ENCODE data around the gene C20orf96. TPM values are rescaled to one million over a fixed set of nuclear protein-coding genes. Genes with fewer than 3 reads are reported as not detected.
A peak's percentile ranks its signal among the peaks of the same experiment; 100 is the strongest.

Gene C20orf96
- total and polyA plus RNA-seq, 4 donors, result 4.6 to 11.1 (median 5.4) TPM

DNA sequence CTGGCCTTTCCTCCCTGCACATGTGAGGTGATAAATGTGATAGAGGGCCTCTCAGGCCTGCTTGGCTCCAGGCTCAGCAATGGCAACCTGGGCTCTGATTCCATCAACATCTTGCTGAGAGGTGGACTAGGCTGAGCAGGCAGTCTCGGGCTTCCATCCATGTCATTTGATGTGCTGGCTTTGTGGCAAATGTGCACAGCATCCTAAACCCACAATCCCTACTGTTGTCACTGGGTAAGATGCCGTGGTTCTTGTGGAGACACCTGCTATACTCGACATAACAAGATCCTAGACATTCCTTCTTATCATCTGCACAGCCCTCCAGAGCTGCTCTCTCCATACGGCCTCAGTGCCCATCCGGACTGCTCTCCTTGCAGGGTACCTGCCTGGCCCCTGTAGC lies 4.1 kb upstream of the C20orf96 start:
- 90 to 91% methylated on average over 5 of the region's 5 CpGs for WGBS, 2 donors

DNA sequence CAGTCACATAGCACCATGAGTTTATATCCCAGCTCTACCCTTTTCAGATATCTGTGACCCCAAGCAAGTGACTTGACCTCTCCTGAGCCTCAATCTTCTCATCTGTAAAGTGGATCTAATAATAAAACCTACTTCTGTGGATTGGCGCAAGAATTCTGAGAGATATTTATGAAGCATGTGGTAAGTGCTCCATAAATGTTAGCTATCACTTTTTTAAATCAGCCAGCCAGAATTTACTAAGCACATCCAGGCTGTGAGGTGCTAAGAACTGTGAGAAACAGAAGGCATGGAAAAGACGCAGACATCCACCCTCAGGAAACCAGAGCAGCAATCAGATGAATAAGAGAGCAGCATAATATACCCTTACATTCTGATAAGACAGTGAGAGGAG lies 862 bp downstream of the C20orf96 start:
- no peaks in the 10 kb centered on the region for H3K27me3 ChIP-seq (ENCODE audit: control insufficient read depth in 1 of 2, insufficient read depth in 2 of 2, low read length in 1 of 2)
- DNase-seq (no peak), ATAC-seq (ENCODE audit: low FRiP score) (no peak)
- H3K9me3 ChIP-seq (ENCODE audit: control insufficient read depth, low read length), result no peaks in the 10 kb centered on the region
- H3K36me3 ChIP-seq (ENCODE audit: control insufficient read depth in 1 of 2, insufficient read depth in 2 of 2, low read length in 1 of 2), result no peaks in the 10 kb centered on the region
- no peaks in the 10 kb centered on the region for H3K4me1 ChIP-seq (ENCODE audit: control insufficient read depth in 1 of 2, insufficient read depth in 2 of 2, low read length in 2 of 2)
- peak overlapping the region; percentile 38 to 79 for H3K4me3 ChIP-seq (ENCODE audit: low read length in 2 of 2)
- intact Hi-C loops (cut with DNase I), result no loop called here
- peak overlapping the region in 1 of 2 donors; percentile 11 for H3K27ac ChIP-seq (ENCODE audit: low read depth in 1 of 2, low read length in 2 of 2)
- 32 to 36% methylated on average over 2 of the region's 2 CpGs for WGBS, 2 donors

More for the DNA sequence above, 4.1 kb upstream of the C20orf96 start:
- H3K27me3 ChIP-seq (ENCODE audit: control insufficient read depth in 1 of 2, insufficient read depth in 2 of 2, low read length in 1 of 2), result no peaks in the 10 kb centered on the region
- no peaks in the 10 kb centered on the region for H3K4me1 ChIP-seq (ENCODE audit: control insufficient read depth in 1 of 2, insufficient read depth in 2 of 2, low read length in 2 of 2)
- DNase-seq, result peak in 1 of 2 donors; percentile 39
- intact Hi-C loops (cut with DNase I), result no loop called here
- no peak for ATAC-seq (ENCODE audit: low FRiP score)
- no peak overlapping the region for H3K27ac ChIP-seq (ENCODE audit: low read depth in 1 of 2, low read length in 2 of 2)
- no peaks in the 10 kb centered on the region for H3K36me3 ChIP-seq (ENCODE audit: control insufficient read depth in 1 of 2, insufficient read depth in 2 of 2, low read length in 1 of 2)
- no peak overlapping the region for H3K4me3 ChIP-seq (ENCODE audit: low read length in 2 of 2)
- H3K9me3 ChIP-seq (ENCODE audit: control insufficient read depth, low read length), result no peaks in the 10 kb centered on the region

GRCh38 chr20:288956-289692 lies 1.4 kb downstream of the C20orf96 start:
- Histone ChIP-seq H3K4me1 (ENCODE audit: control insufficient read depth in 1 of 2, insufficient read depth in 2 of 2, low read length in 2 of 2) (no peaks in the 10 kb centered on the region), H3K27ac (ENCODE audit: low read depth in 1 of 2, low read length in 2 of 2) (no peak overlapping the region), H3K4me3 (ENCODE audit: low read length in 2 of 2) (no peak overlapping the region), H3K9me3 (ENCODE audit: control insufficient read depth, low read length) (no peaks in the 10 kb centered on the region), H3K36me3 (ENCODE audit: control insufficient read depth in 1 of 2, insufficient read depth in 2 of 2, low read length in 1 of 2) (no peaks in the 10 kb centered on the region), H3K27me3 (ENCODE audit: control insufficient read depth in 1 of 2, insufficient read depth in 2 of 2, low read length in 1 of 2) (no peaks in the 10 kb centered on the region)
- intact Hi-C loops (cut with DNase I), result no loop called here
- DNase-seq (no peak), ATAC-seq (ENCODE audit: low FRiP score) (no peak)
- 78 to 79% methylated on average over 3 of the region's 3 CpGs for WGBS, 2 donors

DNA sequence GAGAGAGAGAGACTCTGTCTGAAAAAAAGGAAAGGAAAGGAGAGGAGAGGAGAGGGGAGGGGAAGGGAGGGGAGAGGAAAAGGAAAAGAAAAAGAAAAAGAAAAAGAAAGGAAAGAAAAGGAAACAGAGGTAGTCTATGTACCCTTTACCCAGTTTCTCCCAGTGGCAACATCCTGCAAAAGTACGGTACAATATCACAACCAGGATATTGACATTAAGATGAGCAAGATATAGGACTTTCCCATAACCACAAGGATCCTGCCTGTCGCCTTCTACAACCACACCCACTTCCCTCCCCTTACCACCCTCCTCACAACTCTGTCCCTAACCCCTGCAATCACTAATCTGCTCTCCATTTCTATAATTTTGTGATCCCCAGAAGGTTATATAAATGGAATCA lies 4.0 kb downstream of the C20orf96 start:
- Histone ChIP-seq H3K27ac (ENCODE audit: low read depth in 1 of 2, low read length in 2 of 2) (no peak overlapping the region), H3K9me3 (ENCODE audit: control insufficient read depth, low read length) (no peaks in the 10 kb centered on the region), H3K4me3 (ENCODE audit: low read length in 2 of 2) (no peak overlapping the region), H3K4me1 (ENCODE audit: control insufficient read depth in 1 of 2, insufficient read depth in 2 of 2, low read length in 2 of 2) (no peaks in the 10 kb centered on the region), H3K27me3 (ENCODE audit: control insufficient read depth in 1 of 2, insufficient read depth in 2 of 2, low read length in 1 of 2) (no peaks in the 10 kb centered on the region), H3K36me3 (ENCODE audit: control insufficient read depth in 1 of 2, insufficient read depth in 2 of 2, low read length in 1 of 2) (no peaks in the 10 kb centered on the region)
- DNase-seq (no peak), ATAC-seq (ENCODE audit: low FRiP score) (no peak)
- WGBS, 2 donors, result 93 to 95% methylated on average over 2 of the region's 2 CpGs
- intact Hi-C loops (cut with DNase I), result no loop called here

DNA sequence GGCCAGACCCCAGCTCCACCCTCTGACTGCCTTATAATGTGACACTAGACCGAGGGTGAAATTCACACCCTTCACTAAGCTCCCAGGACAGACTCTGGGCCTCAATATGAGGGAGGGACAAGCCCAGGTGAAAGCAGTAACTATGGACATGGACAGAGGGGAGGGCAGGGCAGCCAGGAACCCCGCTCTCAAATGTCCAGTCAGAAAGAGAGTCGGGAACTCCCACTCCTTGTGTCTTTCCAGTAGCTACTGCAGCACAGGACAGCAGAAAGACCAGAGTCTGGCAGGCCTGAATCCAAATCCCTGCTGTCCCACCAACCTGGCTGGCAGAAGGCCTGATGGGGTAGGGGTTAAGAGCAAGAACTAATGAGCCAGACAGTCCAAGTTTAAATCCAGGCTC lies 6.4 kb downstream of the C20orf96 start:
- no peak for ATAC-seq (ENCODE audit: low FRiP score)
- no peaks in the 10 kb centered on the region for H3K9me3 ChIP-seq (ENCODE audit: control insufficient read depth, low read length)
- no peak overlapping the region for H3K27ac ChIP-seq (ENCODE audit: low read depth in 1 of 2, low read length in 2 of 2)
- no peak overlapping the region for H3K4me3 ChIP-seq (ENCODE audit: low read length in 2 of 2)
- DNase-seq, result no peak
- H3K27me3 ChIP-seq (ENCODE audit: control insufficient read depth in 1 of 2, insufficient read depth in 2 of 2, low read length in 1 of 2), result no peaks in the 10 kb centered on the region
- H3K4me1 ChIP-seq (ENCODE audit: control insufficient read depth in 1 of 2, insufficient read depth in 2 of 2, low read length in 2 of 2), result no peaks in the 10 kb centered on the region
- WGBS, 2 donors, result 56 to 63% methylated on average over 3 of the region's 3 CpGs
- intact Hi-C loops (cut with DNase I), result no loop called here
- no peaks in the 10 kb centered on the region for H3K36me3 ChIP-seq (ENCODE audit: control insufficient read depth in 1 of 2, insufficient read depth in 2 of 2, low read length in 1 of 2)

GRCh38 chr20:278607-279571 lies 11.7 kb downstream of the C20orf96 start:
- Histone ChIP-seq H3K27ac (ENCODE audit: low read depth in 1 of 2, low read length in 2 of 2) (no peak overlapping the region), H3K36me3 (ENCODE audit: control insufficient read depth in 1 of 2, insufficient read depth in 2 of 2, low read length in 1 of 2) (peaks cover 0 to 3% of the 10 kb centered on the region in 2 donors), H3K4me3 (ENCODE audit: low read length in 2 of 2) (no peak overlapping the region), H3K27me3 (ENCODE audit: control insufficient read depth in 1 of 2, insufficient read depth in 2 of 2, low read length in 1 of 2) (no peaks in the 10 kb centered on the region), H3K9me3 (ENCODE audit: control insufficient read depth, low read length) (no peaks in the 10 kb centered on the region), H3K4me1 (ENCODE audit: control insufficient read depth in 1 of 2, insufficient read depth in 2 of 2, low read length in 2 of 2) (no peaks in the 10 kb centered on the region)
- ATAC-seq (ENCODE audit: low FRiP score), result peak; percentile 73
- WGBS, 2 donors, result 52 to 58% methylated on average over 46 to 83 of the region's 88 CpGs
- peak in 1 of 2 donors; percentile 81 for DNase-seq
- intact Hi-C loops (cut with DNase I), result no loop called here

GRCh38 chr20:278181-278580 lies 12.4 kb downstream of the C20orf96 start:
- WGBS, 2 donors, result 86 to 95% methylated on average over 5 of the region's 5 CpGs
- no peak for DNase-seq
- H3K36me3 ChIP-seq (ENCODE audit: control insufficient read depth in 1 of 2, insufficient read depth in 2 of 2, low read length in 1 of 2), result peaks cover 0 to 3% of the 10 kb centered on the region in 2 donors

GRCh38 chr20:277496-277781 lies 13.1 kb downstream of the C20orf96 start:
- H3K4me1 ChIP-seq (ENCODE audit: control insufficient read depth in 1 of 2, insufficient read depth in 2 of 2, low read length in 2 of 2), result no peaks in the 10 kb centered on the region
- no peak overlapping the region for H3K4me3 ChIP-seq (ENCODE audit: low read length in 2 of 2)
- ATAC-seq (ENCODE audit: low FRiP score) (no peak), DNase-seq (no peak)
- H3K27ac ChIP-seq (ENCODE audit: low read depth in 1 of 2, low read length in 2 of 2), result no peak overlapping the region
- H3K9me3 ChIP-seq (ENCODE audit: control insufficient read depth, low read length), result no peaks in the 10 kb centered on the region
- intact Hi-C loops (cut with DNase I), result no loop called here
- no peaks in the 10 kb centered on the region for H3K27me3 ChIP-seq (ENCODE audit: control insufficient read depth in 1 of 2, insufficient read depth in 2 of 2, low read length in 1 of 2)
- 19 to 20% methylated on average over 3 of the region's 3 CpGs for WGBS, 2 donors
- H3K36me3 ChIP-seq (ENCODE audit: control insufficient read depth in 1 of 2, insufficient read depth in 2 of 2, low read length in 1 of 2), result peaks cover 0 to 3% of the 10 kb centered on the region in 2 donors

More at GRCh38 chr20:278181-278580, 12.4 kb downstream of the C20orf96 start:
- intact Hi-C loops (cut with DNase I), result no loop called here
- Histone ChIP-seq H3K9me3 (ENCODE audit: control insufficient read depth, low read length) (no peaks in the 10 kb centered on the region), H3K27me3 (ENCODE audit: control insufficient read depth in 1 of 2, insufficient read depth in 2 of 2, low read length in 1 of 2) (no peaks in the 10 kb centered on the region), H3K4me3 (ENCODE audit: low read length in 2 of 2) (no peak overlapping the region), H3K4me1 (ENCODE audit: control insufficient read depth in 1 of 2, insufficient read depth in 2 of 2, low read length in 2 of 2) (no peaks in the 10 kb centered on the region), H3K27ac (ENCODE audit: low read depth in 1 of 2, low read length in 2 of 2) (no peak overlapping the region)
- no peak for ATAC-seq (ENCODE audit: low FRiP score)

All from aorta (tissue), 5 donors.